ENCODE results near the gene RNF14. TPM values are rescaled to one million over a fixed set of nuclear protein-coding genes. Genes with fewer than 3 reads are reported as not detected.

RNF14 gene
- polyA plus RNA-seq, 1 of the 3 experiments (the other 2 are of a cell fraction), result 24.5 TPM

DNA sequence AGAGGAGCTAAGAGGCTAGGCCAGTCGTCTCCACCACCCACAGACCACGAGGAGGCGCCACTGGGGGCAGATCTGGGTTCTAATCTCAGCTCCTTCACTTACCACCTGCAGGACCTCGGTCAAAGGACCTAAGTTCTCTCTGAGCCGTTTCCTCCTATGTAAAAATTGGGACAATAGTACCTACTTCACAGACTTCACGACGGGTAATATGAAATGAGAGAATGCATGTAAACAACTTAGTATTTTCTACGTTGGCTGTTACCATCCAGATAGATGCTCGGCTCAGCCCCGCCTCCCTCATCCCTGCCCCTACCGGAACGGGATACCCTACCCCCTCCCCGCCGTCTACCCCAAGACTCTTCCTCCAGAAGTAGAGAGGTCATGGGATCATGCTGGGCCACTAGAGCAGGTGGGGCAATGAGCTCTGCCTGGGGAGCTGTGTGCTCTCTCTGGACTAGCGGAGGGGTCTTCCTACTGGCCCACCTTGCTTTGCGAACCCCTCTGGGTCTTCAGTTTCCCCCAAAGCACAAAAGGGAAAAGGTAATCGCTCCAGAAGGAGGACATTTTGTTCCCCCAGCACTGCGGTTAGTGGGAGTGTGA is 43.4 kb downstream of the RNF14 start:
- no peaks in the 10 kb centered on the region for H3K9me2 ChIP-seq
- H3K27ac ChIP-seq (ENCODE audit: low read depth in 2 of 2, low read length in 1 of 2), result peak overlapping the region; percentile 54 to 84
- peak overlapping the region; percentile 80 for H3K9ac ChIP-seq
- H3K79me2 ChIP-seq (ENCODE audit: insufficient read depth), result no peaks in the 10 kb centered on the region
- peak; percentile 51 for TF ChIP-seq RAD21 (IDR thresholded peaks at IDR 0.05; ENCODE audit: low read length)
- TF ChIP-seq, protein P1, sequence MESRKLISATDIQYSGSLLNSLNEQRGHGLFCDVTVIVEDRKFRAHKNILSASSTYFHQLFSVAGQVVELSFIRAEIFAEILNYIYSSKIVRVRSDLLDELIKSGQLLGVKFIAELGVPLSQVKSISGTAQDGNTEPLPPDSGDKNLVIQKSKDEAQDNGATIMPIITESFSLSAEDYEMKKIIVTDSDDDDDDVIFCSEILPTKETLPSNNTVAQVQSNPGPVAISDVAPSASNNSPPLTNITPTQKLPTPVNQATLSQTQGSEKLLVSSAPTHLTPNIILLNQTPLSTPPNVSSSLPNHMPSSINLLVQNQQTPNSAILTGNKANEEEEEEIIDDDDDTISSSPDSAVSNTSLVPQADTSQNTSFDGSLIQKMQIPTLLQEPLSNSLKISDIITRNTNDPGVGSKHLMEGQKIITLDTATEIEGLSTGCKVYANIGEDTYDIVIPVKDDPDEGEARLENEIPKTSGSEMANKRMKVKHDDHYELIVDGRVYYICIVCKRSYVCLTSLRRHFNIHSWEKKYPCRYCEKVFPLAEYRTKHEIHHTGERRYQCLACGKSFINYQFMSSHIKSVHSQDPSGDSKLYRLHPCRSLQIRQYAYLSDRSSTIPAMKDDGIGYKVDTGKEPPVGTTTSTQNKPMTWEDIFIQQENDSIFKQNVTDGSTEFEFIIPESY (IDR thresholded peaks at IDR 0.05; ENCODE audit: borderline replicate concordance, low read depth), result no peak
- TF ChIP-seq, protein P2, sequence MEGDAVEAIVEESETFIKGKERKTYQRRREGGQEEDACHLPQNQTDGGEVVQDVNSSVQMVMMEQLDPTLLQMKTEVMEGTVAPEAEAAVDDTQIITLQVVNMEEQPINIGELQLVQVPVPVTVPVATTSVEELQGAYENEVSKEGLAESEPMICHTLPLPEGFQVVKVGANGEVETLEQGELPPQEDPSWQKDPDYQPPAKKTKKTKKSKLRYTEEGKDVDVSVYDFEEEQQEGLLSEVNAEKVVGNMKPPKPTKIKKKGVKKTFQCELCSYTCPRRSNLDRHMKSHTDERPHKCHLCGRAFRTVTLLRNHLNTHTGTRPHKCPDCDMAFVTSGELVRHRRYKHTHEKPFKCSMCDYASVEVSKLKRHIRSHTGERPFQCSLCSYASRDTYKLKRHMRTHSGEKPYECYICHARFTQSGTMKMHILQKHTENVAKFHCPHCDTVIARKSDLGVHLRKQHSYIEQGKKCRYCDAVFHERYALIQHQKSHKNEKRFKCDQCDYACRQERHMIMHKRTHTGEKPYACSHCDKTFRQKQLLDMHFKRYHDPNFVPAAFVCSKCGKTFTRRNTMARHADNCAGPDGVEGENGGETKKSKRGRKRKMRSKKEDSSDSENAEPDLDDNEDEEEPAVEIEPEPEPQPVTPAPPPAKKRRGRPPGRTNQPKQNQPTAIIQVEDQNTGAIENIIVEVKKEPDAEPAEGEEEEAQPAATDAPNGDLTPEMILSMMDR (IDR thresholded peaks at IDR 0.05), result peak; percentile 62
- TF ChIP-seq SMC3 (IDR thresholded peaks at IDR 0.05; ENCODE audit: low read depth, low read length), result peak; percentile 44
- peak overlapping the region; percentile 80 for H3K4me2 ChIP-seq
- ChIA-PET POLR2A (interaction anchor here (0.6 to 2.0 kb wide), 10 partner anchors 8 to 313 kb away, joined by 3 to 8 read pairs (median 4); partner anchors contain the start of gene RNF14), CTCF (interaction anchor here (0.6 to 10.7 kb wide), 37 partner anchors 9 to 705 kb away, joined by 3 to 158 read pairs (median 5); partner anchors contain the start of genes PCDH1 and RNF14)
- peaks cover 24% of the 10 kb centered on the region for H3F3A ChIP-seq (replicated peaks; ENCODE audit: insufficient read depth)
- peaks cover 17 to 24% of the 10 kb centered on the region in 2 experiments for H3K4me1 ChIP-seq (ENCODE audit: control insufficient read depth in 1 of 2, insufficient read depth in 2 of 2, low read depth in 1 of 2, low read length in 1 of 2)
- no peaks in the 10 kb centered on the region for H4K20me1 ChIP-seq (ENCODE audit: insufficient read depth)
- DNase-seq, result peak; percentile 71
- no peaks in the 10 kb centered on the region for H3K9me3 ChIP-seq
- H2AFZ ChIP-seq (ENCODE audit: low read depth), result peak overlapping the region; percentile 82
- H3K27me3 ChIP-seq (ENCODE audit: insufficient read depth), result no peaks in the 10 kb centered on the region
- H3K4me3 ChIP-seq (ENCODE audit: low read depth in 2 of 2, low read length in 1 of 2), result peak overlapping the region; percentile 78 to 85
- 17% methylated on average over 16 of the region's 18 CpGs for WGBS (ENCODE audit: low lambda C conversion rate)
- peaks cover 3 to 17% of the 10 kb centered on the region in 2 experiments for H3K36me3 ChIP-seq (replicated peaks in 1 of 2; ENCODE audit: control insufficient read depth in 1 of 2, insufficient read depth in 2 of 2, low read length in 1 of 2)

DNA sequence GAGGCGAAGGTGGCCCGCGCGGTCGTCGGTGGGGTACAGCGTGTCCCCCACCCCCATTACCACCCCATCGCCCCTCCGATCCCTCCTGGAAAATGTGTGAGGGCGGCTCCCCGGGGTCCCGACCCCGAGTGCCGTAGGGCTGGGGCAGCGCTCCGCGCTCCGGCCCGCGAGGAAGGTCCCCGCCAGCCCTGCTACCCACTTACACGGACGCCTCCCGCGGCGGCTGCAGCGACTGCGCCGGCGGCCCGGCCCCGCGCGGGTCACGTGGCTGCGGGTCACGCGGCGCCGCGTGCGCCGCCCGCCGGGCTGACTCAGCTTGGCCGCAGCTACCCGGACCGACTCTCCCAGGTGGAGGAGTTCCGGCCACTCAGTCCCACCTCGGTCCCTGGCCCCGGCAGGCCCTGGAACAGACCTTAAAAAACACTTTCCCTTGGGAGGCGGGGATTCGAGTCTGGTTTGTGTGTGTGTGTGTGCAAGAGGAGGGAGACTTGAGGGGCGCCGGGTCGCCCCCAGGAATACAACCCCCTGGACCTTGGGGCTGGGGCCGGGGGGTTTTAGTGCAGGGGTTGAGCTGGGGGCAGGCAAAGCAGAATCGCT is 44.0 kb downstream of the RNF14 start, which contains the start of gene GNPDA1:
Gene GNPDA1, minus strand, starts transcription at position 236 of the 597 bp plus-strand sequence. CDS start 992 bp downstream, outside the sequence.
- Histone ChIP-seq H3K4me2 (peak within 1 kb of the TSS; percentile 80), H3K9me3 (no peaks in the 10 kb centered on the region), H3F3A (replicated peaks; ENCODE audit: insufficient read depth) (peaks cover 24% of the 10 kb centered on the region), H3K27ac (ENCODE audit: low read depth in 2 of 2, low read length in 1 of 2) (peak within 1 kb of the TSS; percentile 64 to 84), H3K4me3 (ENCODE audit: low read depth in 2 of 2, low read length in 1 of 2) (peak within 1 kb of the TSS; percentile 78 to 85), H3K79me2 (ENCODE audit: insufficient read depth) (no peaks in the 10 kb centered on the region), H3K4me1 (ENCODE audit: control insufficient read depth in 1 of 2, insufficient read depth in 2 of 2, low read depth in 1 of 2, low read length in 1 of 2) (peaks cover 17 to 24% of the 10 kb centered on the region in 2 experiments), H3K9ac (peak within 1 kb of the TSS; percentile 80), H3K27me3 (ENCODE audit: insufficient read depth) (no peaks in the 10 kb centered on the region), H2AFZ (ENCODE audit: low read depth) (peak within 1 kb of the TSS; percentile 90), H3K9me2 (no peaks in the 10 kb centered on the region), H3K36me3 (replicated peaks in 1 of 2; ENCODE audit: control insufficient read depth in 1 of 2, insufficient read depth in 2 of 2, low read length in 1 of 2) (peaks cover 3 to 14% of the 10 kb centered on the region in 2 experiments), H4K20me1 (ENCODE audit: insufficient read depth) (no peaks in the 10 kb centered on the region)
- WGBS (ENCODE audit: low lambda C conversion rate), result 2% methylated on average over 33 of the region's 58 CpGs
- ChIA-PET CTCF (interaction anchor here (0.8 to 10.7 kb wide), 28 partner anchors 8 to 536 kb away, joined by 3 to 158 read pairs (median 8); partner anchors contain the start of gene PCDH1), POLR2A (interaction anchor here (1.0 to 2.0 kb wide), 9 partner anchors 9 to 130 kb away, joined by 3 to 8 read pairs (median 5); partner anchors contain the start of gene RNF14)
- peak; percentile 94 for DNase-seq
- TF ChIP-seq, protein P3, sequence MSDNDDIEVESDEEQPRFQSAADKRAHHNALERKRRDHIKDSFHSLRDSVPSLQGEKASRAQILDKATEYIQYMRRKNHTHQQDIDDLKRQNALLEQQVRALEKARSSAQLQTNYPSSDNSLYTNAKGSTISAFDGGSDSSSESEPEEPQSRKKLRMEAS (IDR thresholded peaks at IDR 0.05; ENCODE audit: low read depth), result peak; percentile 67
- TF ChIP-seq CHD2 (IDR thresholded peaks at IDR 0.05; ENCODE audit: low read length, partially characterized antibody) (no peak), NFIC (IDR thresholded peaks at IDR 0.05; ENCODE audit: borderline replicate concordance) (0 out of 2 replicates have a peak, but pooled peaks have one; percentile 15), GATA2 (CRISPR knock-in tag; IDR thresholded peaks at IDR 0.05) (no peak), TAF1 (IDR thresholded peaks at IDR 0.05; ENCODE audit: borderline replicate concordance, low read depth, low read length) (peak; percentile 59; the same call in 1 of the 2 replicates), SIN3A (IDR thresholded peaks at IDR 0.05; ENCODE audit: borderline replicate concordance, low read depth, low read length) (no peak), GABPA (IDR thresholded peaks at IDR 0.05; ENCODE audit: low read depth) (peak; percentile 32; the same call in 1 of the 2 replicates), FOSL2 (IDR thresholded peaks at IDR 0.05; ENCODE audit: borderline replicate concordance, low read depth) (peak; percentile 49; the same call in 1 of the 2 replicates), MXI1 (IDR thresholded peaks at IDR 0.05; ENCODE audit: low read depth, low read length) (peak; percentile 80), RXRA (IDR thresholded peaks at IDR 0.05; ENCODE audit: borderline replicate concordance, low read depth) (no peak), JUND (IDR thresholded peaks at IDR 0.05) (peak; percentile 52; the same call in 1 of the 2 replicates), RCOR1 (IDR thresholded peaks at IDR 0.05; ENCODE audit: low read length) (no peak)
- TF ChIP-seq, protein P4, sequence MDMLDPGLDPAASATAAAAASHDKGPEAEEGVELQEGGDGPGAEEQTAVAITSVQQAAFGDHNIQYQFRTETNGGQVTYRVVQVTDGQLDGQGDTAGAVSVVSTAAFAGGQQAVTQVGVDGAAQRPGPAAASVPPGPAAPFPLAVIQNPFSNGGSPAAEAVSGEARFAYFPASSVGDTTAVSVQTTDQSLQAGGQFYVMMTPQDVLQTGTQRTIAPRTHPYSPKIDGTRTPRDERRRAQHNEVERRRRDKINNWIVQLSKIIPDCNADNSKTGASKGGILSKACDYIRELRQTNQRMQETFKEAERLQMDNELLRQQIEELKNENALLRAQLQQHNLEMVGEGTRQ (IDR thresholded peaks at IDR 0.05; ENCODE audit: borderline replicate concordance, low read depth, low read length), result peak; percentile 86; the same call in 1 of the 2 replicates
- TF ChIP-seq, protein P5, sequence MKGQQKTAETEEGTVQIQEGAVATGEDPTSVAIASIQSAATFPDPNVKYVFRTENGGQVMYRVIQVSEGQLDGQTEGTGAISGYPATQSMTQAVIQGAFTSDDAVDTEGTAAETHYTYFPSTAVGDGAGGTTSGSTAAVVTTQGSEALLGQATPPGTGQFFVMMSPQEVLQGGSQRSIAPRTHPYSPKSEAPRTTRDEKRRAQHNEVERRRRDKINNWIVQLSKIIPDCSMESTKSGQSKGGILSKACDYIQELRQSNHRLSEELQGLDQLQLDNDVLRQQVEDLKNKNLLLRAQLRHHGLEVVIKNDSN (IDR thresholded peaks at IDR 0.05; ENCODE audit: borderline replicate concordance, low read depth), result peak; percentile 87

All from SK-N-SH (cell line).